IMR-90 (cell line): Measurements from ENCODE around the gene ERCC3. TPM values are rescaled to one million over a fixed set of nuclear protein-coding genes. Genes with fewer than 3 reads are reported as not detected.
"Not testable (repeated sequence)": the region's sequence is repeated elsewhere in the genome, so short reads cannot be mapped to it uniquely, and the experiment has no call there.

Experiments
- ATAC-seq: fragments of 200-7000 bp; cut with Tn5 transposase; 2 replicates; pipeline ENCODE4 v1.9.1; 2020; ENCODE audit warnings: low read depth, mild to moderate bottlenecking, moderate library complexity
- BruUV-seq: library from RNA; stranded (reverse); fragments of 400-500 nt; replicated peaks from 2 replicates; lab custom pipeline; 2021; lab: Mats Ljungman, UMichigan
- CTCF ChIA-PET: fragments of 300-600 bp; formaldehyde crosslinking; extraction: SDS; loops from one replicate; lab custom pipeline; 2021; ENCODE audit warnings: antibody characterized with exemption; lab: Yijun Ruan, JAX
- POLR2A ChIA-PET: fragments of 300-600 bp; sonication (Branson Sonifier 250); formaldehyde crosslinking; loops from one replicate; lab custom pipeline; 2022; ENCODE audit warnings: antibody characterized with exemption; ENCODE audit not compliant: unreplicated experiment; lab: Charles Lee
- DNase-seq: peaks from one replicate; pipeline ENCODE4 v3.0.0; 2013
- H2AFZ ChIP-seq: replicated peaks from 2 replicates; pipeline ENCODE3; 2013; ENCODE audit warnings: low read length, mild to moderate bottlenecking; ENCODE audit not compliant: poor library complexity
- H2AK5ac ChIP-seq: 2 replicates; pipeline ENCODE4 v1.6.1; 2013; ENCODE audit warnings: low read depth, low read length, inconsistent platforms
- H2AK9ac ChIP-seq: replicated peaks from 2 replicates; pipeline ENCODE3; 2013; ENCODE audit warnings: mild to moderate bottlenecking, low read depth, low read length, moderate library complexity; ENCODE audit not compliant: poor library complexity
- H2BK120ac ChIP-seq: 2 replicates; pipeline ENCODE4 v1.6.1; 2013; ENCODE audit warnings: low read depth, low read length, inconsistent platforms
- H2BK15ac ChIP-seq: 3 replicates; pipeline ENCODE4 v1.6.1; 2013; ENCODE audit warnings: low read depth, low read length, inconsistent platforms
- H2BK20ac ChIP-seq: 2 replicates; pipeline ENCODE4 v1.6.1; 2013; ENCODE audit warnings: low read depth, mild to moderate bottlenecking, inconsistent platforms, low read length, moderate library complexity
- H2BK5ac ChIP-seq: 2 replicates; pipeline ENCODE4 v1.6.1; 2013; ENCODE audit warnings: mild to moderate bottlenecking, low read depth, low read length, inconsistent platforms; ENCODE audit not compliant: poor library complexity, severe bottlenecking
- H3K14ac ChIP-seq: replicated peaks from 2 replicates; pipeline ENCODE4 v1.6.1; 2013; ENCODE audit warnings: low read depth, low read length, inconsistent platforms
- H3K18ac ChIP-seq: 2 replicates; pipeline ENCODE4 v1.6.1; 2013; ENCODE audit warnings: low read depth, low read length, control low read depth
- H3K23ac ChIP-seq: 2 replicates; pipeline ENCODE4 v1.6.1; 2013; ENCODE audit warnings: low read depth, low read length, inconsistent platforms
- H3K27ac ChIP-seq: 2 replicates; pipeline ENCODE4 v1.5.1; 2013; ENCODE audit warnings: mild to moderate bottlenecking, control low read depth, low read length; ENCODE audit not compliant: insufficient read depth
- H3K27me3 ChIP-seq: 2 replicates; pipeline ENCODE4 v1.6.1; 2013; ENCODE audit warnings: low read length; ENCODE audit not compliant: control insufficient read depth, insufficient read depth
- H3K36me3 ChIP-seq: 2 replicates; pipeline ENCODE4 v1.6.1; 2013; ENCODE audit warnings: low read length, mixed read lengths; ENCODE audit not compliant: control insufficient read depth, insufficient read depth
- H3K4ac ChIP-seq: 2 replicates; pipeline ENCODE4 v1.6.1; 2013; ENCODE audit warnings: low read depth, low read length, inconsistent platforms
- H3K4me1 ChIP-seq: 2 replicates; pipeline ENCODE4 v1.6.1; 2013; ENCODE audit warnings: low read length, mixed read lengths; ENCODE audit not compliant: control insufficient read depth, insufficient read depth
- H3K4me2 ChIP-seq: 2 replicates; pipeline ENCODE4 v1.6.1; 2013; ENCODE audit warnings: low read depth, mild to moderate bottlenecking, control low read depth, low read length, moderate library complexity
- H3K4me3 ChIP-seq: 2 replicates; pipeline ENCODE4 v1.5.1; 2013; ENCODE audit warnings: low read depth, mild to moderate bottlenecking, control low read depth, low read length, moderate library complexity; ENCODE audit not compliant: insufficient read depth
- H3K56ac ChIP-seq: 2 replicates; pipeline ENCODE4 v1.6.1; 2013; ENCODE audit warnings: low read length, inconsistent platforms; ENCODE audit not compliant: insufficient read depth; ENCODE audit errors: extremely low read depth
- H3K79me1 ChIP-seq, 2 experiments: 2 replicates each; pipeline ENCODE4 v1.6.1; 2013; ENCODE audit warnings: low read length in 2 of 2, inconsistent platforms in 1 of 2, low read depth in 1 of 2
- H3K9ac ChIP-seq: 2 replicates; pipeline ENCODE4 v1.6.1; 2013; ENCODE audit warnings: low read depth, low read length, control low read depth
- H3K9me1 ChIP-seq: 2 replicates; pipeline ENCODE4 v1.6.1; 2013; ENCODE audit warnings: low read length, inconsistent platforms; ENCODE audit not compliant: insufficient read depth
- H3K9me3 ChIP-seq: 2 replicates; pipeline ENCODE4 v1.6.1; 2013; ENCODE audit warnings: low read length; ENCODE audit not compliant: control insufficient read depth, insufficient read depth
- H4K20me1 ChIP-seq: 2 replicates; pipeline ENCODE4 v1.6.1; 2013; ENCODE audit warnings: low read length, inconsistent platforms; ENCODE audit not compliant: insufficient read depth
- H4K5ac ChIP-seq: 2 replicates; pipeline ENCODE4 v1.6.1; 2013; ENCODE audit warnings: mild to moderate bottlenecking, low read depth, low read length, control low read depth
- H4K8ac ChIP-seq, 2 experiments: 2 replicates each; pipeline ENCODE4 v1.6.1; 2013; ENCODE audit warnings: low read depth in 2 of 2, low read length in 2 of 2, control low read depth in 1 of 2, inconsistent platforms in 1 of 2
- H4K91ac ChIP-seq: 2 replicates; pipeline ENCODE4 v1.6.1; 2013; ENCODE audit warnings: low read depth, low read length, inconsistent platforms; ENCODE audit not compliant: insufficient read depth
- MAZ ChIP-seq: IDR thresholded peaks from 2 replicates; pipeline ENCODE4 v1.6.1; 2012; ENCODE audit warnings: low read depth, mild to moderate bottlenecking, low read length, improper control_type of control experiment, moderate library complexity, borderline replicate concordance
- RAD21 ChIP-seq: IDR thresholded peaks from 2 replicates; pipeline ENCODE4 v1.6.1; 2012; ENCODE audit warnings: low read length, improper control_type of control experiment
- RFX5 ChIP-seq: IDR thresholded peaks from 2 replicates; pipeline ENCODE4 v1.8.0; 2012; ENCODE audit warnings: low read depth, mild to moderate bottlenecking, low read length, moderate library complexity
- WGBS, 2 experiments: methylation state at CpG; one replicate each; pipeline versions ENCODE4 v1.1.5 to v1.1.7; 2013; ENCODE audit warnings: missing lambda C conversion rate in 2 of 2; ENCODE audit not compliant: insufficient read length in 1 of 2; ENCODE audit errors: extremely low coverage in 2 of 2; 5-methylcytosine and 5-hydroxymethylcytosine counted together
- dilution Hi-C: fragments of 300-500 bp; cut with HindIII; formaldehyde crosslinking; loops from one replicate; pipeline ENCODE4 v1.14.3; 2018; ENCODE audit warnings: low sequenced_read_pairs; ENCODE audit not compliant: unreplicated experiment
- in situ Hi-C: fragments of 300-500 bp; cut with MboI; formaldehyde crosslinking; loops from 3 replicates; pipeline ENCODE4 v1.14.3; 2019; ENCODE audit warnings: low sequenced_read_pairs, inconsistent platforms, mixed read lengths
- intact Hi-C: fragments of 100-400 bp; cut with micrococcal nuclease; formaldehyde crosslinking; loops from 2 replicates; pipeline ENCODE4 v1.10.0; 2022
- polyA plus RNA-seq, 3 experiments: library from polyadenylated mRNA; depleted of rRNA; stranded (reverse); fragments of >200 nt; gene quantifications; 2 replicates each; pipeline ENCODE4 v1.2.3, GENCODE V29; 2012; ENCODE audit warnings: low replicate concordance in 1 of 3
- total RNA-seq: library from RNA; depleted of rRNA; stranded (reverse); fragments of >200 nt; gene quantifications from 2 replicates; pipeline ENCODE4 v1.2.3, GENCODE V29; 2012

The ERCC3 gene
- total and polyA plus RNA-seq, 2 of the 4 experiments (the other 2 are of a cell fraction), result 43.2 to 52.0 TPM

- no peak overlapping the region for H2AFZ ChIP-seq
- H4K20me1 ChIP-seq, result no peaks in the 10 kb centered on the region
- BruUV-seq, result no TSS peak
- ChIA-PET CTCF (no interaction called here), POLR2A (no interaction called here)
- no peak overlapping the region for H2BK15ac ChIP-seq
- TF ChIP-seq MAZ, result no peak
- no peak for TF ChIP-seq RFX5
- no peak for TF ChIP-seq RAD21
- H2BK5ac ChIP-seq, result no peak overlapping the region
- dilution Hi-C loops, result no loop called here
- H3K14ac ChIP-seq, result no peak overlapping the region
- H3K4me2 ChIP-seq, result no peak overlapping the region
- H2AK9ac ChIP-seq, result no peak overlapping the region
- ATAC-seq (no peak), DNase-seq (peak; percentile 10)
- WGBS, 2 experiments, result 80% methylated on average over 1 of the region's 7 CpGs; no CpG with 5 or more reads in 1 of the 2 experiments
- H4K5ac ChIP-seq, result no peak overlapping the region
- 0 out of 2 replicates have a peak, but pooled peaks cover 7% of the 10 kb centered on the region for H3K9me1 ChIP-seq
- no peak overlapping the region for H2BK20ac ChIP-seq
- H3K4me1 ChIP-seq, result no peaks in the 10 kb centered on the region
- H3K56ac ChIP-seq, result no peak overlapping the region
- H2AK5ac ChIP-seq, result no peak overlapping the region
- no peak overlapping the region for H3K23ac ChIP-seq
- H3K27ac ChIP-seq, result no peak overlapping the region
- no peak overlapping the region for H4K91ac ChIP-seq
- no peak overlapping the region for H4K8ac ChIP-seq
- no peaks in the 10 kb centered on the region for H3K9me3 ChIP-seq
- no peaks in the 10 kb centered on the region for H3K27me3 ChIP-seq
- no peak overlapping the region for H3K4ac ChIP-seq
- intact Hi-C loops, result no loop called here
- H3K18ac ChIP-seq, result no peak overlapping the region
- H2BK120ac ChIP-seq, result no peak overlapping the region
- in situ Hi-C loops, result no loop called here
- H3K79me1 ChIP-seq, result no peaks in the 10 kb centered on the region
- no peak overlapping the region for H3K4me3 ChIP-seq
- no peak overlapping the region for H3K9ac ChIP-seq
- H3K36me3 ChIP-seq, result peaks cover 22% of the 10 kb centered on the region
These were observed 39.5 kb downstream of the ERCC3 start for GRCh38 chr2:127254386-127254981.

GRCh38 chr2:127241184-127241583 lies 52.8 kb downstream of the ERCC3 start:
- H3K36me3 ChIP-seq, H3K4me2 ChIP-seq, H2AK5ac ChIP-seq, H3K9me3 ChIP-seq, H3K79me1 ChIP-seq, H3K14ac ChIP-seq, H4K91ac ChIP-seq, POLR2A ChIA-PET, intact Hi-C loops, H4K5ac ChIP-seq, H4K20me1 ChIP-seq, H2BK20ac ChIP-seq, H3K56ac ChIP-seq, DNase-seq, H3K4ac ChIP-seq, BruUV-seq, CTCF ChIA-PET, H2AFZ ChIP-seq, H2BK120ac ChIP-seq, H3K27me3 ChIP-seq, H3K23ac ChIP-seq, dilution Hi-C loops, H3K9ac ChIP-seq, H2BK5ac ChIP-seq, H3K9me1 ChIP-seq, H2AK9ac ChIP-seq, ATAC-seq, H4K8ac ChIP-seq, in situ Hi-C loops, H2BK15ac ChIP-seq, H3K4me3 ChIP-seq, H3K18ac ChIP-seq, H3K27ac ChIP-seq, H3K4me1 ChIP-seq: not testable (repeated sequence)
- WGBS, 2 experiments, result no CpG with 5 or more reads among the region's 2 CpGs
